ENCODE measurements around the gene MED25.

MED25 gene

DNA sequence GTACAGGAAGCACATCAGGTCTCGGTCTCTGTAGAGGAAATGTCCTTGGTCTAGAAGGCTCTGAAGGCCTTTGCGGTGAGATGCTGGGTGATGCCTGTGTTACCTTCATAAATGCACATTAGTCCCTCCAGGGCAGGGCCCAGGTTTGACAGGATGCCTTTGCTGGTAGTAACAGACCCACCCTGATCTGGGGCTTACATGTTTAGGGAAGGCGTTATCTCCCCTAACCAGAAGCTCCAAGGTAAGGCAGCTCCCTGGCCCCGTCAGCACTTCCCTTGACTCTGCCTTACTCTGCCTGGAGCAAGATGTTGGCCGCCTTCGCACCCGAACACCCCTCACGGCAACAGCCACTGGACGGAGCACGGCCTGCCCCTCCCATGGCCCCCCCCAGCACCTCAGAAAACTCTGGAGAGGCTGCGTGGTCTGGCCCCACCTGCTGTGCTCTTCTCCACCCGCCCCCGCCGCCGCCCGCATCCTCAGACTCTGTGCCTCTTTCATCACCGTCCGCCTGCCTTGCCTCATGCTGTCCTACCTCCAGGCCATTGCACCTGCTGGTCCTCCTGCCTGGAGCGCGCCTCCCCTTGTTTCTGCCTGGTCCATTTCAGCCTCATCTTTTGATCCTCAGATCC is 42.2 kb upstream of the MED25 start:
- TF ChIP-seq, protein P1, sequence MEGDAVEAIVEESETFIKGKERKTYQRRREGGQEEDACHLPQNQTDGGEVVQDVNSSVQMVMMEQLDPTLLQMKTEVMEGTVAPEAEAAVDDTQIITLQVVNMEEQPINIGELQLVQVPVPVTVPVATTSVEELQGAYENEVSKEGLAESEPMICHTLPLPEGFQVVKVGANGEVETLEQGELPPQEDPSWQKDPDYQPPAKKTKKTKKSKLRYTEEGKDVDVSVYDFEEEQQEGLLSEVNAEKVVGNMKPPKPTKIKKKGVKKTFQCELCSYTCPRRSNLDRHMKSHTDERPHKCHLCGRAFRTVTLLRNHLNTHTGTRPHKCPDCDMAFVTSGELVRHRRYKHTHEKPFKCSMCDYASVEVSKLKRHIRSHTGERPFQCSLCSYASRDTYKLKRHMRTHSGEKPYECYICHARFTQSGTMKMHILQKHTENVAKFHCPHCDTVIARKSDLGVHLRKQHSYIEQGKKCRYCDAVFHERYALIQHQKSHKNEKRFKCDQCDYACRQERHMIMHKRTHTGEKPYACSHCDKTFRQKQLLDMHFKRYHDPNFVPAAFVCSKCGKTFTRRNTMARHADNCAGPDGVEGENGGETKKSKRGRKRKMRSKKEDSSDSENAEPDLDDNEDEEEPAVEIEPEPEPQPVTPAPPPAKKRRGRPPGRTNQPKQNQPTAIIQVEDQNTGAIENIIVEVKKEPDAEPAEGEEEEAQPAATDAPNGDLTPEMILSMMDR (IDR thresholded peaks at IDR 0.05; ENCODE audit: low read depth, low read length) = no peak
- no peak for DNase-seq (ENCODE audit: extremely low read depth, low read depth)

DNA sequence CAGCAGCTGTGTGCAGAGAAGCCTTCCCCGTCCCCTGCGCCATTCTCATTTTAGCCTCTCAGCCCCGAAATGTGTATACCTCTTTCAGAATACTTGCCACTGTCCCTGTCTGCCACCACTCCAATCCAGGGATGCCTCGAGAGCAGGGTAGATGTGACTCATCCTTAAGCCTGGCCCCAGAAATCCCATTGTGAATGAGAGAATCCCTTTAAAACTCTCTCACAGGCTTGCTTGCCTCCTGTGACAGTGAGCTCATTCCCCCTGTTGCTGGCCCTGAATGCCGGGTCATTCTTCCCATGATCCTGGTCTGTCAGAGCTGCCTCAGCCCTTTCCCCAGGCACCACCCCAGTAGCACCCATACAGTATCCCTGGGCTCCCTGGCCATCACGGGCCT is 41.7 kb upstream of the MED25 start:
- no peak for DNase-seq (ENCODE audit: extremely low read depth, low read depth)
- TF ChIP-seq, protein P1 (IDR thresholded peaks at IDR 0.05; ENCODE audit: low read depth, low read length) = no peak

DNA sequence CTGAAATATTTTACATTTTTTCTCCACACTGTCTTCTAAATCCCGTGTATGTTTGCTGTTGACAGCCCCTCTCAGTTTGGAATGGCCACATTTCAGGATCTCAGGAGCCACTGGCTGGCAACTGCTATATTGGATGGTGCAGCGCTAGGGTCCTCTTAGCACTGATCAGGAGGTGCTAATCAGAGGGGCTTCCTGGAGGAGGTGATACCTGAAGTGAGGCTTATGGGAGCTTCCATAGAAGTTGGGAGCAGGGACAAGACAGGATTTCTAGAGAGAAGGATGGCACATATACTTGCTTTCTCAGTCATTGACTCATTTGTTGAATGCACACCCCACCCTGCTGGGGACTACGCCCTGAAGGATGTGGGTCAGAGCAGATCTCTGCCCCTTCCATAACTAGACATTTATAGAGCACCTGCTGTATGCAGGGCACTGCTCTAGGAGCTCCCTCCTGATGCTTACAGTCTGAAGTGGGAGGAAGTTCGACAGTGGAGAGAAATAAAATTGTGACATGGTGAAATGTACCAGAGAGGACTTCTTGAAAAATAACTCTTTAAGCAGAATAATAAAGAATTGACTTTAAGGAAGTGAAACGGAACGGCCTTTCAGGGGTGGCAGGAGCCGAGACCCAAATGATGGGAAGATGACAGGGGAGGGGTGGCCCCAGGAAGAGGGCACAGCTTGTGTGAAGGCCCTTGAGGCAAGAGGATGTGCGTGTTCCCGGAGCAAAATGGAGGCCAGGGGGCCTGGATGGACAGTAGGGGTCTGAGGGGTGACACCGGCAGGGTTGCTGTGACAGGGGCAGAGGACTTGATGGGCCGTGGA is 38.1 kb upstream of the MED25 start:
- no peak for DNase-seq (ENCODE audit: extremely low read depth, low read depth)
- TF ChIP-seq, protein P1 (IDR thresholded peaks at IDR 0.05; ENCODE audit: low read depth, low read length) = no peak

DNA sequence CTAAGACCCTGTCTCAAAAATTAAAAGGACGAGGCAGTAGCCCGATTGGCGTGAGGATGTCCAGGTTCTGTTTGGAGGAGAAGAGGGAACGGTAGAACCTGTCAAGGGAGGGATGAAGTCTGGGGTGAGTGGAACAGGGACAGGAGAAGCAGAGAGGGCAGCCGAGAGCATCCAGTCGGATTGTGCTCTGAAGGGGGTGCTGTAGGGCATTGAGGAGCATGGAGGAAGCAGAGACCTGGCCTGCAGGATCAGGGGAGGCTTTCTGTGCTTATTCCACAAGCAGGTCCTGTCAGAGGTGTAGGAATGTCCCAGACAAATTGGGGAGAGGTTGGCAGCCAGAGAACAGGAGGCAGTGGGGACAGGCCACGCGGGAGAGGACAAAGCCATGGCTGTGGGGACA is 37.2 kb upstream of the MED25 start:
- TF ChIP-seq, protein P1 (IDR thresholded peaks at IDR 0.05; ENCODE audit: low read depth, low read length) = no peak
- no peak for DNase-seq (ENCODE audit: extremely low read depth, low read depth)

DNA sequence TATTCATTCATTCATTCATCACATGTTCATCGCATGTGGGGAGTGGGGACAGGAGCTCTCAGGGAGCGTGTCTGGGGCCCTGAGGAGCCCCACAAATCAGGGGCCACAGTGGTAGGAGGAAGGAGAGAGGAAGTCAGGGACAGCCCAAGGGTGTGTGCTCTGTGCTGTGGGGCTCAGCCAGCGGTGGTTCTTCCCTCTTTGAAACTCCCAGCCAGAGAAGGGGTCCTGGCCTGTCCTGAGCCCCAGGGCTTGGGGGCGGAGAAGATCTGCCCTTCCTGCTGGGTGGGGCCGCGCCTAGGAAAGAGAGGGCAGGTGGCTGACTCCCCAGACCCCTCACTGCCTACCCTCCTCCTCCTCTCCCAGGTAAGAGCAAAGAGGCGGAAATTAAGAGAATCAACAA is 36.7 kb upstream of the MED25 start:
- no peak for DNase-seq (ENCODE audit: extremely low read depth, low read depth)
- TF ChIP-seq, protein P1 (IDR thresholded peaks at IDR 0.05; ENCODE audit: low read depth, low read length) = no peak

DNA sequence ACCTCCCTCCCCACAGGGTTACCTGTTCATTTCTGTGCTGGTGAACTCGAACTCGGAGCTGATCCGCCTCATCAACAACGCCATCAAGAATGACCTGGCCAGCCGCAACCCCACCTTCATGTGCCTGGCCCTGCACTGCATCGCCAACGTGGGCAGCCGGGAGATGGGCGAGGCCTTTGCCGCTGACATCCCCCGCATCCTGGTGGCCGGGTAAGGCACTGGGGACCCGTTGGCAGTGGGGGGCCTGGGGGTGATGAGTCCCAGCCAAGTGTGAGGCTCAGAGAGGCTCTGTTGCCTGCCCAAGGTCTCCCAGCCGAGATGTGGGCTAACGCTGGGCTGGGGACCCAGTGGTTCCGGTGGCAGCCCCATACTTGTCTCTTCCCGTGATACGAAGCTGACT is 35.6 kb upstream of the MED25 start:
- TF ChIP-seq, protein P1 (IDR thresholded peaks at IDR 0.05; ENCODE audit: low read depth, low read length) = no peak

DNA sequence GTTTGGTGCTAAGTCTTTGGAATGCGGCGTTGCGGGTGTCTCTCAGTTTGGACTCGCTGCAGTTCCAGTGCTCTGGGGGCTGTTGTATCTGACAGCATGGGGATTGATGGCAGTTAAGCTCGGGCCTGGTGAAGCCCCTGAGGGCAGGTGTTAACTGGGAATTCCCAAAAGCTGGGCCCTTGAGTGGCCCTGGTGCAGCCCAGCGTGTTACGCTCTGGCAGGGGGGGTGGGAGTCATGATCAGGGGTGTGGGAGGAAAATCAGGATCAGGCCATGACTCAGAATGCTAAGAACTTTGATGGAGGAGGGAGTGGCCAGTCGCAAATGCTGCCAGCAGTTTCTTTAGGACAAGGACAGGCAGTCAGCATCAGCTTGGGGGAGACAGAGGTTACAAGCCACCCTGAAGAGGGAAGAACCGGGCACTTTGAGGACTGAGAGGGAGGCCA is 31.7 kb upstream of the MED25 start:
- DNase-seq (ENCODE audit: extremely low read depth, low read depth) = peak; percentile 20
- TF ChIP-seq, protein P1 (IDR thresholded peaks at IDR 0.05; ENCODE audit: low read depth, low read length) = no peak

More for the DNA sequence above, 35.6 kb upstream of the MED25 start:
- DNase-seq (ENCODE audit: extremely low read depth, low read depth) = no peak
